A549 treated with dexamethasone at 1 μM for 4 hours (cell line): Measurements from ENCODE around the gene HNMT. TPM values are rescaled to one million over a fixed set of nuclear protein-coding genes. Genes with fewer than 3 reads are reported as not detected.

Experiments
- total RNA-seq: library from RNA; stranded (reverse); fragments of 200-300 nt; extraction: Qiagen RNA extraction; gene quantifications from 5 replicates; pipeline ENCODE4 v1.2.3, GENCODE V29; 2022

Gene HNMT
- 0.41 to 1.1 TPM (median 0.92 TPM) in 5 replicates for total RNA-seq

DNA sequence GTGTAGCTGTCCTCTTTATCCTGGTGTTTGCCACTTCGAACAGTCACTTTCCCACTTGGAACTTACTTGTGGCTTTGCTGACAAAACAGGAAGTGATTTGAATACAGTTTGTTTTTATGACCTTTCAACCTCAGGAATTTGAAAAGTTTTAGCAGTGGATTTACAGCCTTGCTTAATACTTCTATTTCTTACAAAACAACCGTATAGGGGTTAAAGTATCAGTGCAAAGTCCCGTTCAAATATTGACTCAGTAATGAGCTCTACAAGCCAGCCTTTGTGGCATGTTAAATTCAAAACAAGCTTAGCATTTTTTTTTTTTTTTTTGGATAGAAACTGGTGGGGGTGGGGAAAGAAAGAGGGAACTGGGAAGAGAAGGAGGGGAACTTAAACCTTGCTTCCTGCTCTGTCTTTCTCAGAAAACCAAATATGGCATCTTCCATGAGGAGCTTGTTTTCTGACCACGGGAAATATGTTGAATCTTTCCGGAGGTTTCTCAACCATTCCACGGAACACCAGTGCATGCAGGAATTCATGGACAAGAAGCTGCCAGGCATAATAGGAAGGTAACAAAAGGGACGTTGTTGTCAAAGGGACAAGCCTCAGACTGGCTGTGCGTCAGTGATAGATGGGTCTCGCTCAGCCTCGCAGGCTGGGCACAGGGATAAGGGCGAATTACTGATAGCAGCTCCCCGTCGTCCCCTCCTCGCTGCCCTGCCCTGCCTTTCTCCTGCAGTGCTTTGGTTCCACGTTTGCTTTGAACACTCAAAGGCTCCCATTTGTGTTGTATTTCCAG is at the start of gene HNMT:
TSS of gene HNMT (plus strand) at position 408 of the 793 bp plus-strand sequence. CDS start at position 427, 19 bp downstream.

